GM19035 (cell line): Measurements from ENCODE around the gene HUNK.

Experiments
- ATAC-seq: cut with Tn5 transposase; IDR thresholded peaks from one replicate; pipeline ENCODE4 v1.9.1; 2021; ENCODE audit not compliant: unreplicated experiment

HUNK gene

DNA sequence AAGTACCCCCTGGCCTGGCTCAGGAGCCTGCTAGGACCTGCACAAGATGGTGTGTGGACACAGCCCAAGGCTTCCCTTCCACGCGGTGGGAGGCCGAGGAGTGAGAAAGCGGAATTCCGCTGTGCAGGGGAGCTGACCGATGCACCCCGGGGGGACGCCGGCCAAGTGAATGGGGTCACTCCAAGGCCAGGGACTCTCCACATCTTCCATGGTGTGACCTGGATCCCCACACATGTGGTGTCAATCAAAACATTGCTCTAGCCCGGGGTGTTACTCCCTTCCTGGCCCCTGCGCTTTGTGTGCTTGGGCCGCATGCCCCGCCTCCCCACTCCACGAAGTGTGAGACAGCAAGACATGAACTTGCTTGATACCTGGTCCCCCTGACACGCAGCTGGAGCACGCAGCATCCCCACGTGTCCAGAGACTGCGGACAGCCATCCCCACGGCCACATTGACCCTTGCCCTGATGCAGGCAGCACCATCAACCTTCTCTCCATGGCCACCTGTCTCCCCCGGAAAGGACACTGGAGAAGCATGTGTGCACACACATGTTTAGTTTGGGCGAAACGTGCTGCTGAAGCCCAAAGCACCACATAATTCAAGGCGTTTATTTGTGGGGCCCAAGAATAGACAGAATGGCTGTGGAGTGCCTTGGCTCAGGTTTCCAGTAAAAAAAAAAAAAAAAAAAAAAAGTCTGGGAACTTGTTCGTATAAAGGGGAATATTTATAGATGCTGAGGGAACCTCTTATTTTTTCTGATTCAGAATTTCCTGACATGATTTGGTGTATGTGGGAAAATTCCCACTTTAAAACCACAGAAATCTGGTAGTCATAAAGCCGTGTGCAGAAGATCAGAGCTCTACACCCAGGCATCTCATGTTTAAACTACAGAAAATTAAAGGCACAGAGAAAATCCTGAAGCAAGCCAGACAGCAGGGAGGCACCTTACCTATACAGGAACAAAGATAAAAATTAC lies 171.7 kb downstream of the HUNK start:
- no peak for ATAC-seq

DNA sequence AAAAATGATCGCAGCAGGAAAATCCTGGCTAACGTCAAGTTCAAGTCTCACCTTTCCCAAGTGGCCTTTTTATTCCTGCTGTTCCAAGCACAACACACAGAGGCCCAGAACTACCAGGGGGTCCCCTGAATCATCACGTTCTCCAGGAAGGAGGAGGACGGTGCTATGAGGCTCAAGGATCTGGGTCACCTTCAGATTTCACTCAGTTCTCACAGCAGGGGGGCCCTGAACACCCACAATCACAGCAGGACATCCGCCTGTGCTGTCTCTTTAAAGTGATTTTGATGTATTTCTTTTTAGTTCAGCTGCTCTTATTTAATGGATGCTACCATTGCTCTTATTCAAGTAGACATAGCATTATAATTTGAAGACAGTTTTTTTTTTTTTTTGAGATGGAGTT lies 173.4 kb downstream of the HUNK start:
- no peak for ATAC-seq

DNA sequence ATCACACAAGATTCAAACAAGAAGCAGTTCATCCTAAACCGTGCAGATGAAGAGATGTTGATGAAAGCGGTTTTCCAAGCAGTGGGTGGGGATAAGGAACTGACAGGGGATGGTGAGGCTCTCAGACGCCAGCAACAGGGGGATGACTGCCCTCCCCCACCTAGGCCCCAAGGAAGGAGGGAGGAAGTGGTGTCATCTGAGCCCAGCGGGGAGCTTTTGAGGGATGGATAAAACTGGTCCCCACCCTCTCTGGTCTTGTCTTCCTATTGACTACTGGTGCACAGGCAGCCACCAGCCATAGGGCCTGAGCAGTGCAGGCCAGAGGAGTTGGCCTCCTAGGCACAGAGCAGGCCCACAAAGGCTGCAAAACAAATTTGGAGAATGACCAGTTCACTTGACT lies 175.5 kb downstream of the HUNK start:
- ATAC-seq: no peak
